KOPT-K1 (cell line): Measurements from ENCODE around the gene PRELP.
"Not testable (repeated sequence)": the region's sequence is repeated elsewhere in the genome, so short reads cannot be mapped to it uniquely, and the experiment has no call there.

ENCODE experiments used
- H3K27ac ChIP-seq: fragments of 200-600 bp; sonication (generic); 2 replicates; pipeline ENCODE4 v1.5.1; 2016; ENCODE audit warnings: antibody characterized with exemption, mild to moderate bottlenecking, low read depth, low read length; ENCODE audit not compliant: poor library complexity, severe bottlenecking
- H3K36me3 ChIP-seq: fragments of 200-600 bp; sonication (generic); 2 replicates; pipeline ENCODE4 v1.5.1; 2017; ENCODE audit warnings: antibody characterized with exemption, mild to moderate bottlenecking, low read length, moderate library complexity; ENCODE audit not compliant: insufficient read depth
- H3K9me3 ChIP-seq: fragments of 200-600 bp; sonication (generic); 2 replicates; pipeline ENCODE4 v1.5.1; 2017; ENCODE audit warnings: antibody characterized with exemption, low read length, mild to moderate bottlenecking; ENCODE audit not compliant: insufficient read depth, poor library complexity, severe bottlenecking

Gene PRELP

GRCh38 chr1:203464226-203464625, 11.4 kb upstream of the PRELP start:
- no peaks in the 10 kb centered on the region for H3K9me3 ChIP-seq
- no peak overlapping the region for H3K27ac ChIP-seq
- H3K36me3 ChIP-seq, result no peaks in the 10 kb centered on the region

- Histone ChIP-seq H3K27ac (no peak overlapping the region), H3K9me3 (no peaks in the 10 kb centered on the region), H3K36me3 (no peaks in the 10 kb centered on the region)
Measured at GRCh38 chr1:203464743-203465142, 10.9 kb upstream of the PRELP start.

GRCh38 chr1:203465146-203465798, 10.3 kb upstream of the PRELP start:
- H3K36me3 ChIP-seq, result no peaks in the 10 kb centered on the region
- H3K9me3 ChIP-seq, result no peaks in the 10 kb centered on the region
- no peak overlapping the region for H3K27ac ChIP-seq

- Histone ChIP-seq H3K9me3 (no peaks in the 10 kb centered on the region), H3K27ac (no peak overlapping the region), H3K36me3 (no peaks in the 10 kb centered on the region)
Measured at GRCh38 chr1:203465948-203466347, 9.7 kb upstream of the PRELP start.

GRCh38 chr1:203466906-203467549, 8.6 kb upstream of the PRELP start:
- H3K9me3 ChIP-seq, H3K27ac ChIP-seq, H3K36me3 ChIP-seq: not testable (repeated sequence)

- no peaks in the 10 kb centered on the region for H3K36me3 ChIP-seq
- H3K9me3 ChIP-seq, result no peaks in the 10 kb centered on the region
- H3K27ac ChIP-seq, result no peak overlapping the region
Measured at GRCh38 chr1:203467550-203467921, 8.1 kb upstream of the PRELP start.

- no peaks in the 10 kb centered on the region for H3K9me3 ChIP-seq
- H3K36me3 ChIP-seq, result no peaks in the 10 kb centered on the region
- no peak overlapping the region for H3K27ac ChIP-seq
Measured at GRCh38 chr1:203468326-203468725, 7.3 kb upstream of the PRELP start.

- Histone ChIP-seq H3K36me3 (no peaks in the 10 kb centered on the region), H3K27ac (no peak overlapping the region)
Measured at GRCh38 chr1:203470240-203470639, 5.4 kb upstream of the PRELP start.

GRCh38 chr1:203471841-203472240, 3.8 kb upstream of the PRELP start:
- no peaks in the 10 kb centered on the region for H3K36me3 ChIP-seq
- H3K9me3 ChIP-seq, result no peaks in the 10 kb centered on the region
- no peak overlapping the region for H3K27ac ChIP-seq

More at GRCh38 chr1:203470240-203470639, 5.4 kb upstream of the PRELP start:
- no peaks in the 10 kb centered on the region for H3K9me3 ChIP-seq

- H3K9me3 ChIP-seq, result no peaks in the 10 kb centered on the region
- H3K36me3 ChIP-seq, result no peaks in the 10 kb centered on the region
- H3K27ac ChIP-seq, result no peak overlapping the region
Measured at GRCh38 chr1:203473281-203473680, 2.3 kb upstream of the PRELP start.

- Histone ChIP-seq H3K27ac (no peak overlapping the region), H3K9me3 (no peaks in the 10 kb centered on the region), H3K36me3 (no peaks in the 10 kb centered on the region)
Measured at GRCh38 chr1:203473781-203474305, 1.8 kb upstream of the PRELP start.

- no peaks in the 10 kb centered on the region for H3K9me3 ChIP-seq
- no peaks in the 10 kb centered on the region for H3K36me3 ChIP-seq
- H3K27ac ChIP-seq, result no peak overlapping the region
Measured at GRCh38 chr1:203476216-203476814, 709 bp downstream of the PRELP start.

GRCh38 chr1:203477748-203478147, 2.1 kb downstream of the PRELP start:
- Histone ChIP-seq H3K36me3 (no peaks in the 10 kb centered on the region), H3K9me3 (no peaks in the 10 kb centered on the region)

GRCh38 chr1:203478231-203478630, 2.6 kb downstream of the PRELP start:
- no peak overlapping the region for H3K27ac ChIP-seq
- no peaks in the 10 kb centered on the region for H3K36me3 ChIP-seq
- no peaks in the 10 kb centered on the region for H3K9me3 ChIP-seq

More at GRCh38 chr1:203477748-203478147, 2.1 kb downstream of the PRELP start:
- no peak overlapping the region for H3K27ac ChIP-seq

- no peaks in the 10 kb centered on the region for H3K36me3 ChIP-seq
- no peak overlapping the region for H3K27ac ChIP-seq
- H3K9me3 ChIP-seq, result no peaks in the 10 kb centered on the region
Measured at GRCh38 chr1:203478986-203479385, 3.4 kb downstream of the PRELP start.
